Progenitor cell of endocrine pancreas (in vitro differentiated cells): Measurements from ENCODE around the gene XBP1. TPM values are rescaled to one million over a fixed set of nuclear protein-coding genes. Genes with fewer than 3 reads are reported as not detected.
"Not testable (repeated sequence)": the region's sequence is repeated elsewhere in the genome, so short reads cannot be mapped to it uniquely, and the experiment has no call there.

Source experiments
- DNase-seq: peaks from one replicate; pipeline ENCODE4 v3.0.0; 2021; ENCODE audit warnings: low spot score; ENCODE audit not compliant: unreplicated experiment
- H3K27ac Mint-ChIP-seq: 2 replicates; pipeline ENCODE4 v1.8.0; 2021; ENCODE audit warnings: mild to moderate bottlenecking, moderate library complexity, mixed read lengths
- H3K27me3 Mint-ChIP-seq: 2 replicates; pipeline ENCODE4 v1.8.0; 2021; ENCODE audit warnings: mixed read lengths
- H3K36me3 Mint-ChIP-seq: 2 replicates; pipeline ENCODE4 v1.8.0; 2022; ENCODE audit warnings: mixed read lengths; ENCODE audit not compliant: insufficient read depth
- H3K4me1 Mint-ChIP-seq: 2 replicates; pipeline ENCODE4 v1.8.0; 2021; ENCODE audit warnings: low read depth, mixed read lengths
- H3K4me3 Mint-ChIP-seq: 2 replicates; pipeline ENCODE4 v1.8.0; 2021; ENCODE audit warnings: low read depth, mild to moderate bottlenecking, moderate library complexity, mixed read lengths
- H3K9me3 Mint-ChIP-seq: 2 replicates; pipeline ENCODE4 v1.8.0; 2021; ENCODE audit warnings: low read depth, mixed read lengths
- CTCF ChIP-seq: fragments of 200-600 bp; sonication (generic); IDR thresholded peaks from one replicate; pipeline ENCODE4 v1.5.0; 2021; ENCODE audit warnings: antibody characterized with exemption, mild to moderate bottlenecking; ENCODE audit not compliant: unreplicated experiment
- total RNA-seq: library from RNA; stranded (reverse); gene quantifications from 2 replicates; pipeline ENCODE4 v1.2.1, GENCODE V29; 2021

XBP1 gene
- total RNA-seq, 1 donor from 2014 or later = 126 TPM

GRCh38 chr22:28830441-28830840, 30.1 kb upstream of the XBP1 start:
- peaks cover 8% of the 10 kb centered on the region for H3K4me1 Mint-ChIP-seq
- H3K27me3 Mint-ChIP-seq = peaks cover 2% of the 10 kb centered on the region
- H3K27ac Mint-ChIP-seq = no peak overlapping the region
- TF ChIP-seq CTCF = no peak
- H3K4me3 Mint-ChIP-seq = no peak overlapping the region
- H3K9me3 Mint-ChIP-seq = no peaks in the 10 kb centered on the region
- no peak for DNase-seq
- no peaks in the 10 kb centered on the region for H3K36me3 Mint-ChIP-seq

GRCh38 chr22:28829358-28830181, 29.2 kb upstream of the XBP1 start:
- no peaks in the 10 kb centered on the region for H3K36me3 Mint-ChIP-seq
- no peak overlapping the region for H3K27ac Mint-ChIP-seq
- no peaks in the 10 kb centered on the region for H3K27me3 Mint-ChIP-seq
- no peaks in the 10 kb centered on the region for H3K9me3 Mint-ChIP-seq
- peaks cover 11% of the 10 kb centered on the region for H3K4me1 Mint-ChIP-seq
- peak; percentile 98 for TF ChIP-seq CTCF
- no peak overlapping the region for H3K4me3 Mint-ChIP-seq
- peak; percentile 62 for DNase-seq

GRCh38 chr22:28826921-28827320, 26.6 kb upstream of the XBP1 start:
- Mint-ChIP-seq H3K27ac (no peak overlapping the region), H3K4me1 (peaks cover 28% of the 10 kb centered on the region), H3K36me3 (no peaks in the 10 kb centered on the region), H3K9me3 (no peaks in the 10 kb centered on the region), H3K27me3 (no peaks in the 10 kb centered on the region), H3K4me3 (no peak overlapping the region)
- DNase-seq = no peak
- TF ChIP-seq CTCF = no peak

- not testable (repeated sequence) for H3K36me3 Mint-ChIP-seq, H3K27me3 Mint-ChIP-seq
Observed at GRCh38 chr22:28826430-28826829, 26.1 kb upstream of the XBP1 start.

GRCh38 chr22:28824455-28824854, 24.1 kb upstream of the XBP1 start:
- DNase-seq, H3K36me3 Mint-ChIP-seq, H3K4me3 Mint-ChIP-seq, H3K27me3 Mint-ChIP-seq, H3K9me3 Mint-ChIP-seq: not testable (repeated sequence)
- H3K27ac Mint-ChIP-seq = peak overlapping the region; percentile 67
- H3K4me1 Mint-ChIP-seq = peaks cover 35% of the 10 kb centered on the region

More at GRCh38 chr22:28826430-28826829, 26.1 kb upstream of the XBP1 start:
- peaks cover 28% of the 10 kb centered on the region for H3K4me1 Mint-ChIP-seq
- not testable (repeated sequence) for DNase-seq, H3K4me3 Mint-ChIP-seq, H3K9me3 Mint-ChIP-seq, H3K27ac Mint-ChIP-seq

- Mint-ChIP-seq H3K27me3 (no peaks in the 10 kb centered on the region), H3K36me3 (no peaks in the 10 kb centered on the region), H3K4me3 (peak overlapping the region; percentile 3), H3K4me1 (peaks cover 49% of the 10 kb centered on the region), H3K27ac (peak overlapping the region; percentile 90), H3K9me3 (no peaks in the 10 kb centered on the region)
- no peak for DNase-seq
- TF ChIP-seq CTCF = no peak
Observed at GRCh38 chr22:28822930-28823551, 22.7 kb upstream of the XBP1 start.
